ENCODE results near the gene CALN1.

DNA sequence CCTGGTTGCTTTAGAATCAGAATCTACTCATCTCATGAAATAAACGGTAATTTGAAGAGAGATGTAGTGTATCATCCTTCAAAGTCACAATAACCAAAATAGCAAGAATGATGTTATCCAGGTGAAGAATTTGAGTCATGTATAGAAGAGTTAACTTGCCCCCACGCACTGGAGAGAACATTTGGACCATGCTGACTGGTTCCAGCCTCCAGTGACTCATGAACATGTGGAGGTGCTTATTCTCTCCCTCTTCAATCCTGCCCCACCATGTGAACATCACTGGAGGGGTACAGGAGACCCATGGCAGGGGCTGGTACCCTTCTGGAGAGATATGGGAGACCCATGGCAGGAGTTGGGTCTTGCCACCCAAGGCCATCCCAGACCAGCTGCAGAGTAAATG is 427.8 kb downstream of the CALN1 start:
- TF ChIP-seq, protein P1, sequence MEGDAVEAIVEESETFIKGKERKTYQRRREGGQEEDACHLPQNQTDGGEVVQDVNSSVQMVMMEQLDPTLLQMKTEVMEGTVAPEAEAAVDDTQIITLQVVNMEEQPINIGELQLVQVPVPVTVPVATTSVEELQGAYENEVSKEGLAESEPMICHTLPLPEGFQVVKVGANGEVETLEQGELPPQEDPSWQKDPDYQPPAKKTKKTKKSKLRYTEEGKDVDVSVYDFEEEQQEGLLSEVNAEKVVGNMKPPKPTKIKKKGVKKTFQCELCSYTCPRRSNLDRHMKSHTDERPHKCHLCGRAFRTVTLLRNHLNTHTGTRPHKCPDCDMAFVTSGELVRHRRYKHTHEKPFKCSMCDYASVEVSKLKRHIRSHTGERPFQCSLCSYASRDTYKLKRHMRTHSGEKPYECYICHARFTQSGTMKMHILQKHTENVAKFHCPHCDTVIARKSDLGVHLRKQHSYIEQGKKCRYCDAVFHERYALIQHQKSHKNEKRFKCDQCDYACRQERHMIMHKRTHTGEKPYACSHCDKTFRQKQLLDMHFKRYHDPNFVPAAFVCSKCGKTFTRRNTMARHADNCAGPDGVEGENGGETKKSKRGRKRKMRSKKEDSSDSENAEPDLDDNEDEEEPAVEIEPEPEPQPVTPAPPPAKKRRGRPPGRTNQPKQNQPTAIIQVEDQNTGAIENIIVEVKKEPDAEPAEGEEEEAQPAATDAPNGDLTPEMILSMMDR (IDR thresholded peaks at IDR 0.05) = no peak
- TF ChIP-seq POLR2A (IDR thresholded peaks at IDR 0.05) (no peak), EP300 (IDR thresholded peaks at IDR 0.05) (no peak)
